Panc1 (cell line): ENCODE data around the gene CYP27B1. TPM values are rescaled to one million over a fixed set of nuclear protein-coding genes. Genes with fewer than 3 reads are reported as not detected.

Source experiments
- ATAC-seq: fragments of 200-7000 bp; cut with Tn5 transposase; 2 replicates; pipeline ENCODE4 v1.9.1; 2020; ENCODE audit warnings: mild to moderate bottlenecking, moderate library complexity
- BruUV-seq: library from RNA; stranded (reverse); fragments of 400-500 nt; replicated peaks from 2 replicates; lab custom pipeline; 2021; lab: Mats Ljungman, UMichigan
- CTCF ChIA-PET: fragments of 300-600 bp; sonication (Branson Sonifier 250); formaldehyde crosslinking; loops from one replicate; lab custom pipeline; 2022; ENCODE audit warnings: antibody characterized with exemption; lab: Charles Lee
- POLR2A ChIA-PET: fragments of 300-600 bp; sonication (Branson Sonifier 250); formaldehyde crosslinking; loops from one replicate; lab custom pipeline; 2022; ENCODE audit warnings: antibody characterized with exemption; lab: Charles Lee
- DNase-seq: peaks from one replicate; pipeline ENCODE4 v3.0.0-alpha.2; 2010; ENCODE audit warnings: low read depth, low spot score
- H3K27ac ChIP-seq: 2 replicates; pipeline ENCODE4 v1.5.1; 2011; ENCODE audit warnings: mild to moderate bottlenecking, low read length, inconsistent platforms
- H3K27me3 ChIP-seq: fragments of 200-500 bp; sonication (Bioruptor generic); 2 replicates; pipeline ENCODE4 v1.6.0; 2014; ENCODE audit warnings: low read length, inconsistent platforms; ENCODE audit not compliant: control insufficient read depth, insufficient read depth
- H3K36me3 ChIP-seq: fragments of 200-500 bp; sonication (Bioruptor generic); 2 replicates; pipeline ENCODE4 v1.5.1; 2014; ENCODE audit warnings: inconsistent platforms, mild to moderate bottlenecking, low read length, moderate library complexity; ENCODE audit not compliant: control insufficient read depth, insufficient read depth
- H3K4me1 ChIP-seq: 2 replicates; pipeline ENCODE4 v1.5.1; 2011; ENCODE audit warnings: inconsistent platforms, mild to moderate bottlenecking, low read length, moderate library complexity; ENCODE audit not compliant: control insufficient read depth, insufficient read depth
- H3K4me3 ChIP-seq, 2 experiments: 2 replicates each; pipeline ENCODE4 v1.5.1; 2011 to 2012; ENCODE audit warnings: low read depth in 2 of 2, low read length in 2 of 2, mild to moderate bottlenecking in 2 of 2, inconsistent platforms in 1 of 2, moderate library complexity in 1 of 2
- H3K9me3 ChIP-seq: fragments of 200-500 bp; sonication (Bioruptor generic); 2 replicates; pipeline ENCODE4 v1.5.1; 2014; ENCODE audit warnings: low read depth, mild to moderate bottlenecking, inconsistent platforms, low read length, moderate library complexity; ENCODE audit not compliant: control insufficient read depth, insufficient read depth
- POLR2AphosphoS5 ChIP-seq: IDR thresholded peaks from 2 replicates; pipeline ENCODE4 v1.6.1; 2012; ENCODE audit warnings: mild to moderate bottlenecking, low read depth, low read length, moderate library complexity
- SIN3A ChIP-seq: IDR thresholded peaks from 2 replicates; pipeline ENCODE4 v1.6.1; 2012; ENCODE audit warnings: low read depth, mild to moderate bottlenecking, low read length, moderate library complexity, borderline replicate concordance; ENCODE audit not compliant: insufficient read depth
- TCF7L2 ChIP-seq: IDR thresholded peaks from 2 replicates; pipeline ENCODE4 v1.6.1; 2011; ENCODE audit warnings: mild to moderate bottlenecking, low read depth, low read length, inconsistent platforms
- in situ Hi-C: cut with HindIII; loops from 2 replicates; pipeline ENCODE4 v1.10.0; 2016; ENCODE audit warnings: low sequenced_read_pairs, low pct_unique_long_range_greater_than_20kb
- intact Hi-C: fragments of 100-400 bp; cut with micrococcal nuclease; formaldehyde crosslinking; loops from one replicate; pipeline ENCODE4 v1.10.0; 2022; ENCODE audit not compliant: unreplicated experiment
- total RNA-seq: library from RNA; stranded (reverse); gene quantifications from one replicate; pipeline ENCODE4 v1.2.1, GENCODE V29; 2021; ENCODE audit not compliant: unreplicated experiment
- TF ChIP-seq, protein P1 (sequence below), 2 experiments: IDR thresholded peaks; 2 replicates each; pipeline ENCODE4 v1.6.1; 2011 to 2012; ENCODE audit warnings: low read depth in 2 of 2, control low read depth in 1 of 2, low read length in 1 of 2, mild to moderate bottlenecking in 1 of 2, moderate library complexity in 1 of 2; ENCODE audit not compliant: insufficient read depth in 1 of 2
- TF ChIP-seq, protein P2 (sequence below): fragments of 450-650 bp; IDR thresholded peaks from 2 replicates; pipeline ENCODE4 v1.5.1; 2017; ENCODE audit warnings: mild to moderate bottlenecking

The CYP27B1 gene
- total RNA-seq, 1 experiment from 2014 or later, result 4.0 TPM

DNA sequence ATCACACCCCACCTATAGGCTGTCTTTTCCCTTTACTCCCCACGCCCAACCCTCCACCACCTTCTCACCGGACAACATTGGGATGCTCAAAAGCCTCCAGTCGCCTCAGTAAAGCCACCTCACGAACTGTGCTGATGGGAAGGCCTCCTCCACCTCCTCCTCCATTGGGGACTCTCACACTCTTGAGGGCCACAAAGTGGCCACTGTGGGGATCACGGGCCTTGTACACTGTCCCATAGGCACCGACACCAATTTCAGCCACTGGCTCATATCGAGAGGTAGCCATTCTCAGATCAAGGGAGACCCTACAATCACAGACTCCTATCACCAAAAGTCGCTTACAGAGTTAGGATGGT lies 15.5 kb downstream of the CYP27B1 start:
- intact Hi-C loops, result no loop called here
- Histone ChIP-seq H3K9me3 (no peaks in the 10 kb centered on the region), H3K4me3 (peak overlapping the region; percentile 85 to 98), H3K36me3 (peaks cover 18% of the 10 kb centered on the region), H3K27ac (peak overlapping the region; percentile 98), H3K27me3 (peaks cover 7% of the 10 kb centered on the region), H3K4me1 (peaks cover 14% of the 10 kb centered on the region)
- TF ChIP-seq, protein P1, sequence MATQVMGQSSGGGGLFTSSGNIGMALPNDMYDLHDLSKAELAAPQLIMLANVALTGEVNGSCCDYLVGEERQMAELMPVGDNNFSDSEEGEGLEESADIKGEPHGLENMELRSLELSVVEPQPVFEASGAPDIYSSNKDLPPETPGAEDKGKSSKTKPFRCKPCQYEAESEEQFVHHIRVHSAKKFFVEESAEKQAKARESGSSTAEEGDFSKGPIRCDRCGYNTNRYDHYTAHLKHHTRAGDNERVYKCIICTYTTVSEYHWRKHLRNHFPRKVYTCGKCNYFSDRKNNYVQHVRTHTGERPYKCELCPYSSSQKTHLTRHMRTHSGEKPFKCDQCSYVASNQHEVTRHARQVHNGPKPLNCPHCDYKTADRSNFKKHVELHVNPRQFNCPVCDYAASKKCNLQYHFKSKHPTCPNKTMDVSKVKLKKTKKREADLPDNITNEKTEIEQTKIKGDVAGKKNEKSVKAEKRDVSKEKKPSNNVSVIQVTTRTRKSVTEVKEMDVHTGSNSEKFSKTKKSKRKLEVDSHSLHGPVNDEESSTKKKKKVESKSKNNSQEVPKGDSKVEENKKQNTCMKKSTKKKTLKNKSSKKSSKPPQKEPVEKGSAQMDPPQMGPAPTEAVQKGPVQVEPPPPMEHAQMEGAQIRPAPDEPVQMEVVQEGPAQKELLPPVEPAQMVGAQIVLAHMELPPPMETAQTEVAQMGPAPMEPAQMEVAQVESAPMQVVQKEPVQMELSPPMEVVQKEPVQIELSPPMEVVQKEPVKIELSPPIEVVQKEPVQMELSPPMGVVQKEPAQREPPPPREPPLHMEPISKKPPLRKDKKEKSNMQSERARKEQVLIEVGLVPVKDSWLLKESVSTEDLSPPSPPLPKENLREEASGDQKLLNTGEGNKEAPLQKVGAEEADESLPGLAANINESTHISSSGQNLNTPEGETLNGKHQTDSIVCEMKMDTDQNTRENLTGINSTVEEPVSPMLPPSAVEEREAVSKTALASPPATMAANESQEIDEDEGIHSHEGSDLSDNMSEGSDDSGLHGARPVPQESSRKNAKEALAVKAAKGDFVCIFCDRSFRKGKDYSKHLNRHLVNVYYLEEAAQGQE (IDR thresholded peaks at IDR 0.05; ENCODE audit: insufficient read depth in 1 of 2, low read depth in 2 of 2, low read length in 1 of 2), result no peak
- TF ChIP-seq SIN3A, result no peak
- TF ChIP-seq POLR2AphosphoS5, result no peak
- TF ChIP-seq TCF7L2, result no peak
- TF ChIP-seq, protein P2, sequence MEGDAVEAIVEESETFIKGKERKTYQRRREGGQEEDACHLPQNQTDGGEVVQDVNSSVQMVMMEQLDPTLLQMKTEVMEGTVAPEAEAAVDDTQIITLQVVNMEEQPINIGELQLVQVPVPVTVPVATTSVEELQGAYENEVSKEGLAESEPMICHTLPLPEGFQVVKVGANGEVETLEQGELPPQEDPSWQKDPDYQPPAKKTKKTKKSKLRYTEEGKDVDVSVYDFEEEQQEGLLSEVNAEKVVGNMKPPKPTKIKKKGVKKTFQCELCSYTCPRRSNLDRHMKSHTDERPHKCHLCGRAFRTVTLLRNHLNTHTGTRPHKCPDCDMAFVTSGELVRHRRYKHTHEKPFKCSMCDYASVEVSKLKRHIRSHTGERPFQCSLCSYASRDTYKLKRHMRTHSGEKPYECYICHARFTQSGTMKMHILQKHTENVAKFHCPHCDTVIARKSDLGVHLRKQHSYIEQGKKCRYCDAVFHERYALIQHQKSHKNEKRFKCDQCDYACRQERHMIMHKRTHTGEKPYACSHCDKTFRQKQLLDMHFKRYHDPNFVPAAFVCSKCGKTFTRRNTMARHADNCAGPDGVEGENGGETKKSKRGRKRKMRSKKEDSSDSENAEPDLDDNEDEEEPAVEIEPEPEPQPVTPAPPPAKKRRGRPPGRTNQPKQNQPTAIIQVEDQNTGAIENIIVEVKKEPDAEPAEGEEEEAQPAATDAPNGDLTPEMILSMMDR, result no peak
- ATAC-seq (no peak), DNase-seq (no peak)
- ChIA-PET POLR2A (no interaction called here), CTCF (no interaction called here)
- in situ Hi-C loops, result no loop called here
- BruUV-seq, result no TSS peak

DNA sequence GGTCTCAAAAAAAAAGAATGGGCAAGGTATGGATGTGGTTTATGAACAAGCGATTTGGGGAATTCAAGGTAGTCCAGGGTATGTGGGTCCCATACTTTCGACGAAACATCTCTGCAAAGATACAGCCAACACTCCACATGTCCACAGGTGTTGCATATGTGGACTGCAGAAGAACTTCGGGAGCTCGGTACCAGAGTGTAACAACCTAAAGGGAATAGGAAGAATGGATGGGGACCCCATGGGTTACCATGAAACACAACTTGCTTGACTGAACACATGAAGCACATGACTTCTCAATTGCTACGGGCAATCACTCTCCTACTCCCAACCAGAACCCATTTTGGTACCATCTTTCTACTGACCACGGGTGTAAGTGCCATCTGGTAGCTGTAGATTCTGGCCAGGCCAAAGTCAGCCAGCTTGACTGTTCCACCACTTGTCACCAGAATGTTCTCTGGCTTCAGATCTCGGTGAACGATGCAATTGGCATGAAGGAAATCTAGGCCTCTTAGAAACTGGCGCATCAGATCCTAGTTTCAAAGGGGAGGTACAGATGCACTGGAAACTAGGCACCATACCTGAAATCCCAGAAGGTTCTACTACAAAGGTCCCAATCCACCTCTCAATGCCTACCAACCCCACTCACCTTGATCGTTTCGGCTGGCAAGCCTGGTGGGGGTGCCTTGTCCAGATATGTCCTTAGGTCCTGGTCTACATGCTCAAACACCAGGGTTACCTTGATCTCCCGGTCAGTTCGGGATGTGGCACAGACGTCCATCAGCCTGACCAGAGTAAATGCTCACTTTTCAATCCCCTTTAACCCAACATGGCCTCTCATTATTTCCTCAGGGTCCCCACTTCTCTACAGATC lies 16.1 kb downstream of the CYP27B1 start:
- Histone ChIP-seq H3K27me3 (0 out of 2 replicates have a peak, but pooled peaks cover 2% of the 10 kb centered on the region), H3K36me3 (peaks cover 18% of the 10 kb centered on the region), H3K9me3 (no peaks in the 10 kb centered on the region), H3K4me1 (peaks cover 14% of the 10 kb centered on the region), H3K27ac (peak overlapping the region; percentile 98), H3K4me3 (peak overlapping the region; percentile 85 to 98)
- ChIA-PET POLR2A (interaction anchor here (0.7 kb wide), 1 partner anchor 41 kb away, joined by 3 read pairs; no protein-coding TSS in a partner anchor), CTCF (no interaction called here)
- in situ Hi-C loops (no loop called here), intact Hi-C loops (no loop called here)
- no TSS peak for BruUV-seq
- no peak for TF ChIP-seq TCF7L2
- TF ChIP-seq SIN3A, result no peak
- TF ChIP-seq, protein P2, result no peak
- TF ChIP-seq, protein P1 (IDR thresholded peaks at IDR 0.05; ENCODE audit: insufficient read depth in 1 of 2, low read depth in 2 of 2, low read length in 1 of 2), result no peak
- TF ChIP-seq POLR2AphosphoS5, result no peak
- ATAC-seq, result no peak
- no peak for DNase-seq
